Heart right ventricle (tissue), 16 donors: Measurements from ENCODE around the gene SPIN2B. TPM values are rescaled to one million over a fixed set of nuclear protein-coding genes. Genes with fewer than 3 reads are reported as not detected.

Source experiments
- ATAC-seq, 8 donors: fragments of 200-7000 bp; cut with Tn5 transposase; one replicate each; pipeline ENCODE4 v1.9.1; 2020; ENCODE audit warnings: mild to moderate bottlenecking in 8 of 8, moderate library complexity in 8 of 8, moderate number of reproducible peaks in 1 of 8
- DNase-seq, 2 donors: peaks; one replicate each; pipeline ENCODE4 v3.0.0-alpha.2; 2020
- H3K27ac ChIP-seq, 10 donors: fragments of 200-600 bp; sonication (generic) in 2 of 10; one replicate each; pipeline versions ENCODE4 v1.5.0 to v1.8.0; 2020 to 2022; ENCODE audit warnings: mild to moderate bottlenecking in 3 of 10
- H3K27me3 ChIP-seq, 7 donors: fragments of 200-600 bp; one replicate each; pipeline ENCODE4 v1.8.0; 2021 to 2022; ENCODE audit warnings: mild to moderate bottlenecking in 2 of 7
- H3K36me3 ChIP-seq, 9 donors: fragments of 200-600 bp; sonication (generic) in 1 of 9; one replicate each; pipeline versions ENCODE4 v1.5.0 to v1.8.0; 2020 to 2022; ENCODE audit warnings: mild to moderate bottlenecking in 2 of 9
- H3K4me1 ChIP-seq, 9 donors: fragments of 200-600 bp; sonication (generic) in 1 of 9; one replicate each; pipeline versions ENCODE4 v1.5.0 to v1.8.0; 2020 to 2022; ENCODE audit warnings: mild to moderate bottlenecking in 4 of 9
- H3K4me3 ChIP-seq, 10 donors: fragments of 200-600 bp; sonication (generic) in 2 of 10; one replicate each; pipeline versions ENCODE4 v1.5.0 to v1.8.0; 2020 to 2022; ENCODE audit warnings: mild to moderate bottlenecking in 7 of 10, moderate library complexity in 2 of 10
- H3K9me3 ChIP-seq, 11 donors: fragments of 200-600 bp in 10 of 11; sonication (generic) in 2 of 11; one replicate each; pipeline versions ENCODE4 v1.5.0 to v1.8.0; 2013 to 2022; ENCODE audit warnings: mild to moderate bottlenecking in 2 of 11, control low read depth in 1 of 11, moderate library complexity in 1 of 11
- CTCF ChIP-seq, 9 donors: fragments of 200-600 bp; sonication (generic) in 2 of 9; IDR thresholded peaks; one replicate each; pipeline versions ENCODE4 v1.5.0 to v1.8.0; 2021 to 2022; ENCODE audit warnings: antibody characterized with exemption in 9 of 9, mild to moderate bottlenecking in 5 of 9, moderate library complexity in 1 of 9
- WGBS, 2 donors: extraction: QIAGEN DNeasy Blood & Tissue Kit; methylation state at CpG; one replicate each; pipeline ENCODE4 v1.1.7; 2013; ENCODE audit warnings: inconsistent platforms in 1 of 2; 5-methylcytosine and 5-hydroxymethylcytosine counted together
- intact Hi-C, 10 donors: fragments of 100-400 bp; cut with DNase I; formaldehyde crosslinking; loops; one replicate each; pipeline versions ENCODE4 v1.11.1 to v1.14.2; 2022
- polyA plus RNA-seq, 2 donors: library from polyadenylated mRNA; stranded (reverse); fragments of 200-250 nt; gene quantifications; one replicate each; pipeline ENCODE4 v1.2.3, GENCODE V29; 2013
- total RNA-seq, 10 donors: library from RNA; stranded (reverse); fragmentation: NEBNext Ultra II Directional in 3 of 10; extraction: Animal tissue kit (Norgen Biotek cat#: 25700) in 3 of 10; gene quantifications; one replicate each; pipeline versions ENCODE4 v1.2.1 to v1.2.4, GENCODE V29; 2021 to 2023
- donor health status: Arrhythmogenic right ventricular cardiomyopathy.
- donor health status: ischemic (EF 13 %, LVEDD 7.1; RV severe dilation, severe dysfunction).
- donor health status: healthy with polysubstance abuse.
- donor health status: DM: no; HTN: yes; CAD: no.
- donor health status: DM: no; HTN: no; CAD: no.
- donor health status: ischemic (EF 25% LVEDD 6.9; RV normal size, moderate dysfunction).
- donor health status: ischemic (EF 25% LVEDD 5.7; RV mildly dilated, moderate dysfunction).
- donor health status: healthy.
- donor health status: DM: yes; HTN: yes; CAD: no.
- donor health status: Ischemic cardiomyopathy.
- donor health status: ischemic (EF 35%, LVEDD 5.7; RV mildly dilated, moderate dysfunction).
- donor health status: nonischemic (EF 11% LVEDD 7.7; RV severe dilation, severe dysfunction).
- donor health status: DM: yes; HTN: yes; CAD: no.
- donor health status: PGD.
- donor health status: ischemic (EF 29% LVEDD 5.4; RV normal size, mild dysfunction).
- donor health status: nonischemic (EF 23%, LVEDD 6.1; RV moderate dilation, normal function).

SPIN2B gene
- total and polyA plus RNA-seq, 12 donors = 6.0 to 9.7 (median 7.0) TPM

GRCh38 chrX:57083143-57083542 lies 38.2 kb downstream of the SPIN2B start:
- ATAC-seq = no peak
- intact Hi-C loops = no loop called here
- WGBS, 2 donors = 97% methylated on average over 7 of the region's 7 CpGs

GRCh38 chrX:57074458-57074857 lies 46.9 kb downstream of the SPIN2B start:
- Histone ChIP-seq H3K36me3 (peaks cover 0 to 1% (median 0%) of the 10 kb centered on the region in 9 donors), H3K4me3 (no peak overlapping the region), H3K27me3 (peaks cover 0 to 24% (median 0%) of the 10 kb centered on the region in 7 donors), H3K9me3 (no peaks in the 10 kb centered on the region), H3K27ac (no peak overlapping the region), H3K4me1 (no peaks in the 10 kb centered on the region)
- no peak for DNase-seq
- no peak for TF ChIP-seq CTCF (IDR thresholded peaks at IDR 0.05)
- intact Hi-C loops = no loop called here
- ATAC-seq = no peak
- WGBS, 2 donors = 95 to 97% methylated on average over 4 of the region's 4 CpGs

More at GRCh38 chrX:57083143-57083542, 38.2 kb downstream of the SPIN2B start:
- DNase-seq = no peak
- Histone ChIP-seq H3K27ac (no peak overlapping the region), H3K36me3 (peaks cover 0 to 12% (median 0%) of the 10 kb centered on the region in 9 donors), H3K27me3 (peaks cover 0 to 8% (median 0%) of the 10 kb centered on the region in 7 donors), H3K4me3 (no peak overlapping the region), H3K9me3 (peaks cover 0 to 15% (median 0%) of the 10 kb centered on the region in 11 donors), H3K4me1 (no peaks in the 10 kb centered on the region)
- no peak for TF ChIP-seq CTCF (IDR thresholded peaks at IDR 0.05)

GRCh38 chrX:57070185-57070984 lies 51.0 kb downstream of the SPIN2B start:
- Histone ChIP-seq H3K27me3 (peaks cover 0 to 34% (median 0%) of the 10 kb centered on the region in 7 donors), H3K4me3 (no peak overlapping the region), H3K27ac (no peak overlapping the region), H3K9me3 (no peaks in the 10 kb centered on the region), H3K4me1 (no peaks in the 10 kb centered on the region), H3K36me3 (no peaks in the 10 kb centered on the region)
- 66 to 69% methylated on average over 26 to 32 of the region's 32 CpGs for WGBS, 2 donors
- TF ChIP-seq CTCF (IDR thresholded peaks at IDR 0.05) = no peak
- DNase-seq (no peak), ATAC-seq (no peak)
- intact Hi-C loops = no loop called here

Other genes with a start within 250 kb of the SPIN2B start
- gene SPIN3, start 126.0 kb downstream of the SPIN2B start, total RNA-seq = 1 to 10 TPM; 2.3 to 4.9 (median 3.5) TPM
- 1 to 10 TPM; 2.1 to 3.5 TPM for gene SPIN3, start 126.0 kb downstream of the SPIN2B start, polyA plus RNA-seq
- under 1 TPM in 9 of 10 donors, not detected in 1; 0.18 to 0.57 (median 0.30) TPM for gene SPIN2A, start 15.8 kb upstream of the SPIN2B start, total RNA-seq
- under 1 TPM; 0.13 to 0.66 TPM for gene SPIN2A, start 15.8 kb upstream of the SPIN2B start, polyA plus RNA-seq
- gene FAAH2, start 165.2 kb upstream of the SPIN2B start, total RNA-seq = under 1 TPM in 8 of 10 donors, not detected in 2; 0.13 to 0.57 (median 0.32) TPM
- under 1 TPM; 0.10 to 0.95 TPM for gene FAAH2, start 165.2 kb upstream of the SPIN2B start, polyA plus RNA-seq